ENCODE data around the gene ULK3.

DNA sequence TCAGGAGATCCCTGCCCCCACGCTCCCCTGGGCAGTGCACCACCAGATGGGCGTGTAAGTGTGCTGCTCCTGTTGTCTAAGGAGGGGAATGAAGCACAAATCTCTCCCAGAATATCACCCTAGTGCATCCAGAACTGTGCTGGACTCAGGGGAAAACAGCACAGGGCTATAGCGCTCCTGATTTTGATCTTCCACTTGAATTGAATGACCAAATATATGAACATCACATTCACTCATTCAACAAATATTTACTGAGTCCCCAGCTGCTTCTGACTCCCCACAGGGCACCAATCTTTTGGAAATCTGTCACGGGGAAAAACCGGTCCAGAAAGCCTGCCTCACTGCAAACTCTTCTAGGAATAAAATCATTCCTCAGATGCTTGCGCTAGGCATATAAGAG is 14.1 kb downstream of the ULK3 start:
- TF ChIP-seq, protein P1, sequence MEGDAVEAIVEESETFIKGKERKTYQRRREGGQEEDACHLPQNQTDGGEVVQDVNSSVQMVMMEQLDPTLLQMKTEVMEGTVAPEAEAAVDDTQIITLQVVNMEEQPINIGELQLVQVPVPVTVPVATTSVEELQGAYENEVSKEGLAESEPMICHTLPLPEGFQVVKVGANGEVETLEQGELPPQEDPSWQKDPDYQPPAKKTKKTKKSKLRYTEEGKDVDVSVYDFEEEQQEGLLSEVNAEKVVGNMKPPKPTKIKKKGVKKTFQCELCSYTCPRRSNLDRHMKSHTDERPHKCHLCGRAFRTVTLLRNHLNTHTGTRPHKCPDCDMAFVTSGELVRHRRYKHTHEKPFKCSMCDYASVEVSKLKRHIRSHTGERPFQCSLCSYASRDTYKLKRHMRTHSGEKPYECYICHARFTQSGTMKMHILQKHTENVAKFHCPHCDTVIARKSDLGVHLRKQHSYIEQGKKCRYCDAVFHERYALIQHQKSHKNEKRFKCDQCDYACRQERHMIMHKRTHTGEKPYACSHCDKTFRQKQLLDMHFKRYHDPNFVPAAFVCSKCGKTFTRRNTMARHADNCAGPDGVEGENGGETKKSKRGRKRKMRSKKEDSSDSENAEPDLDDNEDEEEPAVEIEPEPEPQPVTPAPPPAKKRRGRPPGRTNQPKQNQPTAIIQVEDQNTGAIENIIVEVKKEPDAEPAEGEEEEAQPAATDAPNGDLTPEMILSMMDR (IDR thresholded peaks at IDR 0.05; ENCODE audit: extremely low read depth in 1 of 2, insufficient read depth in 1 of 2, low read depth in 1 of 2, low read length in 2 of 2), result no peak
- TF ChIP-seq EZH2 (IDR thresholded peaks at IDR 0.05; ENCODE audit: borderline replicate concordance, low read depth, low read length, severe bottlenecking) (no peak), POLR2A (IDR thresholded peaks at IDR 0.05; ENCODE audit: low read depth, low read length) (no peak)

All from endothelial cell of umbilical vein (primary cell).